ENCODE data around the gene ZMYM2. TPM values are rescaled to one million over a fixed set of nuclear protein-coding genes. Genes with fewer than 3 reads are reported as not detected.

ZMYM2 gene
- total RNA-seq, 1 donor = 62.5 TPM

DNA sequence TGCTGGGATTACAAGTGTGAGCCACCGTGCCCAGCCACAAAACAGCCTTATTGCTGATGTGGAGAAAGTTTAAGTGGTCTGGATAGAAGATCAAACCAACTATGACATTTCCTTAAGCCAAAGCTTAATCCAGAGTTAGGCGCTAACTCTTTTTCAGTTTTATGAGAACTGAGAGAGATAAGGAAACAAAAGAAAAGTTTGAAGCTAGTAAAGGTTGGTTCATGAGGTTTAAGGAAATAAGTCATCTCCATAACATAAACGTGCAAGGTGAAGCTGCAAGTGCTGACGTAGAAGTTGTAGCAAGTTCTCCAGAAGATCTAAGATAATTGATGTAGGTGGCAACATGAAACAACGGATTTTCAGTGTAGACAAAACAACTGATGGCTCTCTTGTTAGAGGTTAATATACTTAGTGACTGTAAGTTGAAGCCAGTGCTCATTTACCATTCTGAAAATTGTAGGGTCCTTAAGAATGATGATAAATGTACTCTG, 41.6 kb downstream of the ZMYM2 start:
- no peak for DNase-seq (ENCODE audit: low read depth)
- H3K4me3 ChIP-seq (ENCODE audit: low read depth, low read length) = no peak overlapping the region
- TF ChIP-seq, protein P1, sequence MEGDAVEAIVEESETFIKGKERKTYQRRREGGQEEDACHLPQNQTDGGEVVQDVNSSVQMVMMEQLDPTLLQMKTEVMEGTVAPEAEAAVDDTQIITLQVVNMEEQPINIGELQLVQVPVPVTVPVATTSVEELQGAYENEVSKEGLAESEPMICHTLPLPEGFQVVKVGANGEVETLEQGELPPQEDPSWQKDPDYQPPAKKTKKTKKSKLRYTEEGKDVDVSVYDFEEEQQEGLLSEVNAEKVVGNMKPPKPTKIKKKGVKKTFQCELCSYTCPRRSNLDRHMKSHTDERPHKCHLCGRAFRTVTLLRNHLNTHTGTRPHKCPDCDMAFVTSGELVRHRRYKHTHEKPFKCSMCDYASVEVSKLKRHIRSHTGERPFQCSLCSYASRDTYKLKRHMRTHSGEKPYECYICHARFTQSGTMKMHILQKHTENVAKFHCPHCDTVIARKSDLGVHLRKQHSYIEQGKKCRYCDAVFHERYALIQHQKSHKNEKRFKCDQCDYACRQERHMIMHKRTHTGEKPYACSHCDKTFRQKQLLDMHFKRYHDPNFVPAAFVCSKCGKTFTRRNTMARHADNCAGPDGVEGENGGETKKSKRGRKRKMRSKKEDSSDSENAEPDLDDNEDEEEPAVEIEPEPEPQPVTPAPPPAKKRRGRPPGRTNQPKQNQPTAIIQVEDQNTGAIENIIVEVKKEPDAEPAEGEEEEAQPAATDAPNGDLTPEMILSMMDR (IDR thresholded peaks at IDR 0.05; ENCODE audit: insufficient read depth, low read length) = no peak

DNA sequence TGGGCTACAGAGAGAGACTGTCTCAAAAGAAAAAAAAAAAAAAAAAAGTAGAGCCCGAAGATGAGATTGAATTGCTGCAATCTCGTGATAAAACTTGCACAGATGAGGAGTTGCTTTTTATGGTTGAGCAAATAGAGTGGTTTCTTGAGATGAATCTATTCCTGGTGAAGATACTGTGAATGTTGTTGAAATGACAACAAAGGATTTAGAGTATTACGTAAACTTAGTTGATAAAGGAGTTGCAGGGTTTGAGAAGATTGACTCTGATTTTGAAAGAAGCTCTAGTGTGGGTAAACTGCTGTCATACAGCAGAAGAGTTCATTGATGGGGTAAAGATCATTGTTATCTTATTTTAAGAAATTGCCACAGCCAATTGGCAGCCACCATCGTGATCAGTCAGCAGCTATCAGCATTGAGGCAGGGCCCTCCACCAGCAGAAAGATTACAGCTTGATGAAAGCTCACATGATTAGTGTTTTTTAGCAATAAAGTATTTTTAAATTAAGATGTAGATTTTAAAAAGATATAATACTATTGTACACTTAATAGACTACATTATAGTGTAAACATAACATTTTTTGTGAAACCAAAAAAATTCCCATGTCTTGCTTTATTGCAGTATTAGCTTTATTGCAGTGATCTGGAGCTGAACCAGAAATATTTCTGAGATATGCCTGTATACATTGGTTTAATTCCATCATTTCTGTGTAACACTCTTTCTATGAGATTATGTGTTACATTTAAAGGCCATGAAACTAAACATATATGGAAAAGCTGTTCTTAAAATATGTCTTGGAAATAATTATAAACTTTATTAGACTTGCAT, 43.1 kb downstream of the ZMYM2 start:
- TF ChIP-seq, protein P1 (IDR thresholded peaks at IDR 0.05; ENCODE audit: insufficient read depth, low read length) = no peak
- no peak overlapping the region for H3K4me3 ChIP-seq (ENCODE audit: low read depth, low read length)
- DNase-seq (ENCODE audit: low read depth) = peak; percentile 40

DNA sequence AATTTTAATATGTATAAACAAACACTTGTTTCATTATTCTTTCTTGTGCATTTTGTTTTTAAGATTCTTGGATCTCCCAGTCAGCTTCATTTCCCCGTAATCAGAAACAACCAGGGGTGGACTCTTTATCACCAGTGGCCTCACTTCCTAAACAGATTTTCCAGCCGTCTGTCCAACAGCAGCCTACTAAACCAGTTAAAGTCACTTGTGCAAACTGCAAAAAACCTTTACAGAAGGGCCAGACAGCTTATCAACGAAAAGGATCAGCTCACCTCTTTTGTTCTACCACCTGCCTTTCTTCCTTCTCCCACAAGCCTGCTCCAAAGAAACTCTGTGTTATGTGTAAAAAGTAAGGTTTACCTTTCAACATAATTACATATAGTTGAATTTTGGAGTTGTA, 44.3 kb downstream of the ZMYM2 start:
- H3K4me3 ChIP-seq (ENCODE audit: low read depth, low read length) = no peak overlapping the region
- TF ChIP-seq, protein P1 (IDR thresholded peaks at IDR 0.05; ENCODE audit: insufficient read depth, low read length) = no peak
- no peak for DNase-seq (ENCODE audit: low read depth)

DNA sequence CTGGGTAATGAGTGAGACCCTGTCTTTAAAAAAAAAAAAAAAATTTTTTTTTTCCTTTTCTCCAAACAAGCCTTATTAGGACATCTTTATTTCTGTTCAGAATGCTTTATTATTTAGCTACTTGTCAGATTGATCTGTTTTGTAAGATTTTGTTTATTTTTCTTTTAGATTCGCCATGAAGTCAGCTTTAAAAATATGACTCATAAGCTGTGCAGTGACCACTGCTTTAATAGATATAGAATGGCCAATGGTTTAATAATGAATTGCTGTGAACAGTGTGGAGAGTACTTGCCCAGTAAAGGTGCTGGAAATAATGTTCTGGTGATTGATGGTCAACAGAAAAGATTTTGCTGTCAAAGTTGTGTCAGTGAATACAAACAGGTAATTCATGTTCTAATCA, 47.7 kb downstream of the ZMYM2 start:
- no peak overlapping the region for H3K4me3 ChIP-seq (ENCODE audit: low read depth, low read length)
- TF ChIP-seq, protein P1 (IDR thresholded peaks at IDR 0.05; ENCODE audit: insufficient read depth, low read length) = no peak
- peak; percentile 5 for DNase-seq (ENCODE audit: low read depth)

DNA sequence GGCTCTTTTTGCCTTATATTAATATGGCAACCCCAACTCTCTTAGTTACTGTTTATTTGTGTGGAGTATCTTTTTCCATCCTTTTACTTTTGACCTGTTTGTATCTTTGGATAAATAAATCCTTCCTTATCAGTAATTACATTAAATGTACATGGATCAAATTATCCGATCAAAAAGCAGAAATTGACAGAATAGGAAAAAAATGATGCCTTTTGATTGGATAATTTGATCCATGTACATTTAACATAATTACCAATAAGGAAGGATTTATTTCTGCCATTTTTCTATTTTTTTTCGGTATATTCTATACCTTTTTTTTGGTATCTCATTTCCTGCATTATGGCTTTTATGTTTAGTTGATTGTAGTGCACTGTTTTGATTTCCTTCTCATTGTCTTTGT, 57.2 kb downstream of the ZMYM2 start:
- H3K4me3 ChIP-seq (ENCODE audit: low read depth, low read length) = no peak overlapping the region
- no peak for DNase-seq (ENCODE audit: low read depth)
- TF ChIP-seq, protein P1 (IDR thresholded peaks at IDR 0.05; ENCODE audit: insufficient read depth, low read length) = no peak

DNA sequence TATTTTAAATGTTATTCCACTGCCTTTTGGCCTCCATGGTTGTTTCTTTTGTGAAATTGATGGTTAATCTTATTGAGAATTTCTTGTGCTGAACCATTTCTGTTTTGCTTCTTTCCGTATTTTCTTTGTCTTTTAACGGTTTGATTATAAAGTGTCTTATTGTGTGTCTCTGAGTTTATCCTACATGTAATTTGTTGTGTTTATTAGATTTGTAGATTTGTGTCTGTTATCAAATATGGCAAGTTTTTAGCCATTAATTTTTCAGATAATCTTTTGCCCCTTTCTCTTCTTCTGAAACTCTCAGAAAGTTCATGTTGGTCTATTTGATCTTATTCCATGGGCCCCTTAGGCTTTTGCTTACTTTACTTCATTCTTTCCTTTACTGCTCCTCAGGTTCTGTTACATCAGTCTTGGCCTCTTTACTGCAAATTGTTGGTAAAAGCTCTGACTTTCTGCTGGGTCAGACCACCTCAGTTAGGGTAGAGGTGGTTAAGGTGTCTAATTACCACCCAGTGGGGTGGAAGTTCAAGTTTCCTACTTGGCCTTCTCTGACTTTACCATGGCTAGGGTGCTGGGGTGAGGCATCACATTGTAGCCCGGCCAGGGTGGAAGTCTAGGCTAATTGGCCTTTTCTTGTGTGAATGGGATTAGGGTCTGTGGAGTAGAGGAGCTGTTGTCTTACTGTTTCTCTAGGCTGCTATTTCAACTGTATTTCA, 58.3 kb downstream of the ZMYM2 start:
- TF ChIP-seq, protein P1 (IDR thresholded peaks at IDR 0.05; ENCODE audit: insufficient read depth, low read length) = no peak
- H3K4me3 ChIP-seq (ENCODE audit: low read depth, low read length) = no peak overlapping the region
- DNase-seq (ENCODE audit: low read depth) = no peak
